Measurements from ENCODE around the gene RNF214. TPM values are rescaled to one million over a fixed set of nuclear protein-coding genes. Genes with fewer than 3 reads are reported as not detected.

RNF214 gene
- total RNA-seq, 4 donors from 2014 or later = 14.8 to 21.2 (median 17.4) TPM

- no peak for ATAC-seq
- Histone ChIP-seq H3K27me3 (no peaks in the 10 kb centered on the region), H3K4me1 (no peaks in the 10 kb centered on the region), H3K9me3 (no peaks in the 10 kb centered on the region), H3K36me3 (peaks cover 0 to 100% of the 10 kb centered on the region in 2 donors), H3K27ac (no peak overlapping the region), H3K4me3 (no peak overlapping the region)
- no peak for TF ChIP-seq CTCF (IDR thresholded peaks at IDR 0.05)
- TF ChIP-seq POLR2AphosphoS5 (IDR thresholded peaks at IDR 0.05) = no peak
- WGBS, 2 donors (ENCODE audit: low coverage in 1 of 2) = 80% methylated on average over 2 of the region's 2 CpGs; no CpG with 5 or more reads in 1 of the 2 donors
Measured at GRCh38 chr11:117286588-117286987, 54.1 kb downstream of the RNF214 start.

GRCh38 chr11:117287668-117288067 lies 55.2 kb downstream of the RNF214 start:
- Histone ChIP-seq H3K36me3 (peaks cover 0 to 98% of the 10 kb centered on the region in 2 donors), H3K27ac (no peak overlapping the region), H3K4me3 (no peak overlapping the region), H3K27me3 (no peaks in the 10 kb centered on the region), H3K9me3 (no peaks in the 10 kb centered on the region), H3K4me1 (no peaks in the 10 kb centered on the region)
- ATAC-seq = no peak
- TF ChIP-seq POLR2A (IDR thresholded peaks at IDR 0.05) (no peak), EP300 (IDR thresholded peaks at IDR 0.05) (no peak), CTCF (IDR thresholded peaks at IDR 0.05) (no peak), POLR2AphosphoS5 (IDR thresholded peaks at IDR 0.05) (no peak)
- 33 to 89% methylated on average over 1 to 2 of the region's 3 CpGs for WGBS, 2 donors (ENCODE audit: low coverage in 1 of 2)

GRCh38 chr11:117289795-117290194 lies 57.3 kb downstream of the RNF214 start:
- Histone ChIP-seq H3K4me3 (no peak overlapping the region), H3K9me3 (no peaks in the 10 kb centered on the region), H3K36me3 (peaks cover 0 to 97% of the 10 kb centered on the region in 2 donors), H3K27me3 (no peaks in the 10 kb centered on the region), H3K4me1 (no peaks in the 10 kb centered on the region), H3K27ac (no peak overlapping the region)
- WGBS, 2 donors (ENCODE audit: low coverage in 1 of 2) = no CpG with 5 or more reads among the region's 1 CpG
- ATAC-seq = no peak
- TF ChIP-seq CTCF (IDR thresholded peaks at IDR 0.05) (no peak), POLR2A (IDR thresholded peaks at IDR 0.05) (no peak), EP300 (IDR thresholded peaks at IDR 0.05) (no peak), POLR2AphosphoS5 (IDR thresholded peaks at IDR 0.05) (no peak)

GRCh38 chr11:117290809-117291396 lies 58.4 kb downstream of the RNF214 start, which contains the start of gene BACE1-AS:
Gene BACE1-AS, plus strand, starts transcription at chr11:117291346.
- Histone ChIP-seq H3K4me1 (no peaks in the 10 kb centered on the region), H3K27ac (no peak within 1 kb of the TSS), H3K9me3 (no peaks in the 10 kb centered on the region), H3K4me3 (no peak within 1 kb of the TSS), H3K36me3 (peaks cover 0 to 97% of the 10 kb centered on the region in 2 donors), H3K27me3 (no peaks in the 10 kb centered on the region)
- TF ChIP-seq POLR2A (IDR thresholded peaks at IDR 0.05) (no peak), EP300 (IDR thresholded peaks at IDR 0.05) (no peak), POLR2AphosphoS5 (IDR thresholded peaks at IDR 0.05) (no peak), CTCF (IDR thresholded peaks at IDR 0.05) (no peak)
- no peak for ATAC-seq
- 75 to 93% methylated on average over 4 to 7 of the region's 8 CpGs for WGBS, 2 donors (ENCODE audit: low coverage in 1 of 2)

- WGBS, 2 donors (ENCODE audit: low coverage in 1 of 2) = 86 to 96% methylated on average over 2 of the region's 2 CpGs
- no peak overlapping the region for H3K27ac ChIP-seq
- no peaks in the 10 kb centered on the region for H3K27me3 ChIP-seq
- ATAC-seq = no peak
- no peak overlapping the region for H3K4me3 ChIP-seq
- H3K9me3 ChIP-seq = no peaks in the 10 kb centered on the region
- no peaks in the 10 kb centered on the region for H3K4me1 ChIP-seq
- peaks cover 0 to 91% of the 10 kb centered on the region in 2 donors for H3K36me3 ChIP-seq
- TF ChIP-seq POLR2AphosphoS5 (IDR thresholded peaks at IDR 0.05) (no peak), CTCF (IDR thresholded peaks at IDR 0.05) (no peak), POLR2A (IDR thresholded peaks at IDR 0.05) (no peak), EP300 (IDR thresholded peaks at IDR 0.05) (no peak)
Measured at GRCh38 chr11:117292616-117293015, 60.1 kb downstream of the RNF214 start.

Measured in gastroesophageal sphincter (tissue), 4 donors.